Muscle of leg (tissue), 11 donors: ENCODE results near the gene LEO1. TPM values are rescaled to one million over a fixed set of nuclear protein-coding genes. Genes with fewer than 3 reads are reported as not detected.
"Not testable (repeated sequence)": the region's sequence is repeated elsewhere in the genome, so short reads cannot be mapped to it uniquely, and the experiment has no call there.

Experiments
- DNase-seq: peaks from one replicate; pipeline ENCODE4 v3.0.0; 2013
- H3K27ac ChIP-seq: one replicate; pipeline ENCODE4 v1.5.1; 2013; ENCODE audit warnings: mild to moderate bottlenecking, low read length, control low read depth
- H3K27me3 ChIP-seq: one replicate; pipeline ENCODE4 v1.6.1; 2013; ENCODE audit warnings: low read length; ENCODE audit not compliant: control insufficient read depth, insufficient read depth
- H3K36me3 ChIP-seq: one replicate; pipeline ENCODE4 v1.6.1; 2013; ENCODE audit warnings: low read length; ENCODE audit not compliant: control insufficient read depth, insufficient read depth
- H3K4me1 ChIP-seq: one replicate; pipeline ENCODE4 v1.6.1; 2013; ENCODE audit warnings: low read length; ENCODE audit not compliant: control insufficient read depth, insufficient read depth
- H3K4me3 ChIP-seq: one replicate; pipeline ENCODE4 v1.5.1; 2013; ENCODE audit warnings: low read length, control low read depth
- H3K9me3 ChIP-seq: replicated peaks from 2 replicates; pipeline ENCODE4 v1.6.1; 2013; ENCODE audit warnings: low read depth, low read length; ENCODE audit not compliant: control insufficient read depth
- WGBS: methylation state at CpG from one replicate; pipeline ENCODE4 v1.1.5; 2013; ENCODE audit warnings: missing lambda C conversion rate; ENCODE audit not compliant: insufficient coverage; 5-methylcytosine and 5-hydroxymethylcytosine counted together
- polyA plus RNA-seq, 8 donors: library from polyadenylated mRNA; unstranded; fragments of 120-200 nt; gene quantifications; one replicate each; pipeline versions ENCODE4 v1.2.1 to v1.2.3, GENCODE V29; 2013; ENCODE audit warnings: inconsistent platforms in 1 of 8, low replicate concordance in 1 of 8; ENCODE audit not compliant: insufficient read length in 8 of 8, insufficient read depth in 1 of 8
- total RNA-seq: library from RNA; stranded (reverse); fragments of 120-200 nt; gene quantifications from one replicate; pipeline ENCODE4 v1.2.4, GENCODE V29; 2013

Gene LEO1
- total and polyA plus RNA-seq, 9 donors: 17.3 to 27.8 (median 21.9) TPM

GRCh38 chr15:52003710-52004109, 32.1 kb upstream of the LEO1 start:
- H3K4me3 ChIP-seq: no peak overlapping the region
- no CpG with 5 or more reads among the region's 1 CpG for WGBS
- no peaks in the 10 kb centered on the region for H3K27me3 ChIP-seq
- H3K36me3 ChIP-seq: no peaks in the 10 kb centered on the region
- no peak overlapping the region for H3K27ac ChIP-seq
- H3K9me3 ChIP-seq: no peaks in the 10 kb centered on the region
- H3K4me1 ChIP-seq: no peaks in the 10 kb centered on the region
- DNase-seq: no peak

GRCh38 chr15:52003089-52003488, 31.5 kb upstream of the LEO1 start:
- not testable (repeated sequence) for H3K36me3 ChIP-seq, H3K4me1 ChIP-seq, H3K9me3 ChIP-seq, H3K27me3 ChIP-seq, DNase-seq, H3K4me3 ChIP-seq, H3K27ac ChIP-seq
- no CpG with 5 or more reads among the region's 7 CpGs for WGBS

- WGBS: 43% methylated on average over 1 of the region's 2 CpGs
- H3K27me3 ChIP-seq: no peaks in the 10 kb centered on the region
- no peaks in the 10 kb centered on the region for H3K9me3 ChIP-seq
- H3K4me3 ChIP-seq: no peak overlapping the region
- no peaks in the 10 kb centered on the region for H3K36me3 ChIP-seq
- no peak for DNase-seq
- H3K4me1 ChIP-seq: no peaks in the 10 kb centered on the region
- no peak overlapping the region for H3K27ac ChIP-seq
Observed at GRCh38 chr15:52002351-52002750, 30.8 kb upstream of the LEO1 start.

GRCh38 chr15:51992953-51993352, 21.4 kb upstream of the LEO1 start:
- no peaks in the 10 kb centered on the region for H3K9me3 ChIP-seq
- no peaks in the 10 kb centered on the region for H3K36me3 ChIP-seq
- no peak overlapping the region for H3K4me3 ChIP-seq
- H3K27ac ChIP-seq: no peak overlapping the region
- no peak for DNase-seq
- no peaks in the 10 kb centered on the region for H3K4me1 ChIP-seq
- no CpG with 5 or more reads among the region's 1 CpG for WGBS
- no peaks in the 10 kb centered on the region for H3K27me3 ChIP-seq

GRCh38 chr15:51991141-51991540, 19.6 kb upstream of the LEO1 start:
- H3K27ac ChIP-seq: no peak overlapping the region
- H3K4me1 ChIP-seq: no peaks in the 10 kb centered on the region
- H3K27me3 ChIP-seq: no peaks in the 10 kb centered on the region
- no peak overlapping the region for H3K4me3 ChIP-seq
- no peak for DNase-seq
- no CpG with 5 or more reads among the region's 4 CpGs for WGBS
- H3K9me3 ChIP-seq: no peaks in the 10 kb centered on the region
- no peaks in the 10 kb centered on the region for H3K36me3 ChIP-seq

GRCh38 chr15:51982770-51983103, 11.2 kb upstream of the LEO1 start:
- no peaks in the 10 kb centered on the region for H3K9me3 ChIP-seq
- no peak overlapping the region for H3K4me3 ChIP-seq
- H3K27ac ChIP-seq: no peak overlapping the region

GRCh38 chr15:51982013-51982769, 10.6 kb upstream of the LEO1 start:
- Histone ChIP-seq H3K27ac (peak overlapping the region; percentile 15), H3K27me3 (no peaks in the 10 kb centered on the region), H3K4me3 (no peak overlapping the region), H3K9me3 (no peaks in the 10 kb centered on the region), H3K4me1 (peaks cover 2% of the 10 kb centered on the region), H3K36me3 (no peaks in the 10 kb centered on the region)
- DNase-seq: peak; percentile 58
- 50% methylated on average over 2 of the region's 7 CpGs for WGBS

More at GRCh38 chr15:51982770-51983103, 11.2 kb upstream of the LEO1 start:
- Histone ChIP-seq H3K4me1 (peaks cover 2% of the 10 kb centered on the region), H3K36me3 (no peaks in the 10 kb centered on the region), H3K27me3 (no peaks in the 10 kb centered on the region)
- no peak for DNase-seq

- no peaks in the 10 kb centered on the region for H3K27me3 ChIP-seq
- no peak overlapping the region for H3K27ac ChIP-seq
- no peaks in the 10 kb centered on the region for H3K9me3 ChIP-seq
- H3K4me1 ChIP-seq: peaks cover 6% of the 10 kb centered on the region
- no peak overlapping the region for H3K4me3 ChIP-seq
- DNase-seq: no peak
- peaks cover 3% of the 10 kb centered on the region for H3K36me3 ChIP-seq
- 100% methylated on average over 2 of the region's 4 CpGs for WGBS
Observed at GRCh38 chr15:51973775-51974174, 2.2 kb upstream of the LEO1 start.

GRCh38 chr15:51973220-51973619, 1.6 kb upstream of the LEO1 start:
- H3K4me3 ChIP-seq: no peak overlapping the region
- no peak for DNase-seq
- H3K9me3 ChIP-seq: peaks cover 1% of the 10 kb centered on the region
- peaks cover 6% of the 10 kb centered on the region for H3K4me1 ChIP-seq
- no peak overlapping the region for H3K27ac ChIP-seq
- peaks cover 3% of the 10 kb centered on the region for H3K36me3 ChIP-seq
- H3K27me3 ChIP-seq: no peaks in the 10 kb centered on the region
- WGBS: no CpG with 5 or more reads among the region's 5 CpGs

GRCh38 chr15:51971032-51971374, 575 bp downstream of the LEO1 start:
- peak overlapping the region; percentile 68 for H3K4me3 ChIP-seq
- H3K4me1 ChIP-seq: peaks cover 6% of the 10 kb centered on the region
- H3K9me3 ChIP-seq: peaks cover 14% of the 10 kb centered on the region
- H3K27me3 ChIP-seq: no peaks in the 10 kb centered on the region
- peaks cover 10% of the 10 kb centered on the region for H3K36me3 ChIP-seq
- no peak for DNase-seq
- peak overlapping the region; percentile 94 for H3K27ac ChIP-seq
- 3% methylated on average over 7 of the region's 7 CpGs for WGBS
